ENCODE data around the gene OR2H2. TPM values are rescaled to one million over a fixed set of nuclear protein-coding genes. Genes with fewer than 3 reads are reported as not detected.

The OR2H2 gene
- total RNA-seq, 1 donor from 2014 or later: not detected

GRCh38 chr6:29554764-29555163 is 30.2 kb upstream of the OR2H2 start:
- FAIRE-seq (no peak), DNase-seq (ENCODE audit: low read depth) (no peak)
- no peak for TF ChIP-seq CTCF (IDR thresholded peaks at IDR 0.05; ENCODE audit: insufficient read depth, low read length, severe bottlenecking)
- Histone ChIP-seq H3K36me3 (ENCODE audit: control insufficient read depth, insufficient read depth, low read length) (no peaks in the 10 kb centered on the region), H3K27me3 (ENCODE audit: control insufficient read depth, insufficient read depth, low read length) (peaks cover 3% of the 10 kb centered on the region), H3K4me3 (ENCODE audit: low read depth, low read length) (no peak overlapping the region)

DNA sequence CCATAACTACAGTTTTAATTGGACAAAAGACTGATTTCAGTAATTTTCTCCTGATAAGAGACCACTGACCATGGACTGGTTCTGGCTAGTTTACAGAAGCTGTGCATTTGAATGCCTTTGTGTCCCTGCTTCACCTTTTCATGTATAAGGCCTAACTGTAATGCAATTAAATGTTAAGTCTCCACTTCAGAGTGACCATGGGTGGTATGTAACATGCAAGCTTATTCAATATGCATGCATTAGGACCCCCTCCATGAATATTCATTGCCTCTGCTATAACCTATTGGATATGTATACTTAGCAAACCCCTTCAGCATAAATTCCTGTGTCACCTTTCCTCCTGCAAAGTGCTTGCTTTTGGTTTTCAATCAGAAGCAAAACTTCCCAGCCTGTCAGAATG is 27.6 kb upstream of the OR2H2 start:
- FAIRE-seq (no peak), DNase-seq (ENCODE audit: low read depth) (no peak)
- Histone ChIP-seq H3K27me3 (ENCODE audit: control insufficient read depth, insufficient read depth, low read length) (peaks cover 7% of the 10 kb centered on the region), H3K4me3 (ENCODE audit: low read depth, low read length) (no peak overlapping the region), H3K36me3 (ENCODE audit: control insufficient read depth, insufficient read depth, low read length) (no peaks in the 10 kb centered on the region)
- no peak for TF ChIP-seq CTCF (IDR thresholded peaks at IDR 0.05; ENCODE audit: insufficient read depth, low read length, severe bottlenecking)

- no peak for FAIRE-seq
- TF ChIP-seq CTCF (IDR thresholded peaks at IDR 0.05; ENCODE audit: insufficient read depth, low read length, severe bottlenecking): no peak
- H3K27me3 ChIP-seq (ENCODE audit: control insufficient read depth, insufficient read depth, low read length): peaks cover 4% of the 10 kb centered on the region
Observed at GRCh38 chr6:29558439-29559079, 26.4 kb upstream of the OR2H2 start.

DNA sequence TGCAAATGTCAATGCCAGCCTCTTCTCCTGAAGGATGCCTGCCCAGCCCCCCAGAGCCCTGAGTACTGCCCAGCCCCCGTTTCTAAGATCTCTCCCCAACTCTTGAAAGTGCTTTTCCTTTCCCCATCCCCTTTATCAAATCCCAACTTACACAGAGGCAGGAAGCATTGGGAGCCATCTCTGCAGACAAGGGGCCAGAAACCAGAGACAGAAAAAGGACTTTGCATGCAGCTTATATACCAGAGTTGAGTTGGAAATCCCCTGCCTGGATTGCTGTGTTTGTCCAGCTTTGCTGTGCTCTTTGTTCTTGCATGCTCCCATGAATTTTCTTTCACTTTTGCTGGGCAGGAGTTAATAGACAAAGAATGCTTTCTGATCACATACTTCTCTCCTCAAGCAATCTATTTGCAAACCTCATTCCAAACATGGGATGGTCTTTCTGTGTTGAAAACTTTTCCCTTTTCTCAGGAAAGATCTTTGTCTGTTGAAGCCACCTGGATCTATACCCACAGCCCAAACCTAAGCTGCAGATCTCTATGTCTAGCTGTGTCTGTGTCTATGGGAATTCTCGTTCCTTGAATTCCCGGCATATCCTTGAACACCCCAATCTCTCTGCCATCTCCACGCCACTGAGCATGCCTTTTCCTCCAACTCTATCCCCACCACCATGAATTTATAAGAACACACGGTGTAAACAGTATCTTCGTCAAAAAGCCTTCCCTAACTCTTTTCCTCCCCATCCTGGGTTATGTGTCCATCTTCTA is 25.2 kb upstream of the OR2H2 start, which contains the start of gene UBD:
UBD (minus strand) TSS at position 209 of the 764 bp plus-strand sequence; CDS start at position 178, 31 bp downstream.
- no peak for DNase-seq (ENCODE audit: low read depth)
- TF ChIP-seq CTCF (IDR thresholded peaks at IDR 0.05; ENCODE audit: insufficient read depth, low read length, severe bottlenecking): no peak
- H3K4me3 ChIP-seq (ENCODE audit: low read depth, low read length): no peak within 1 kb of the TSS
- H3K27me3 ChIP-seq (ENCODE audit: control insufficient read depth, insufficient read depth, low read length): peaks cover 4% of the 10 kb centered on the region
- H3K36me3 ChIP-seq (ENCODE audit: control insufficient read depth, insufficient read depth, low read length): no peaks in the 10 kb centered on the region
- FAIRE-seq: no peak

More at GRCh38 chr6:29558439-29559079, 26.4 kb upstream of the OR2H2 start:
- Histone ChIP-seq H3K36me3 (ENCODE audit: control insufficient read depth, insufficient read depth, low read length) (no peaks in the 10 kb centered on the region), H3K4me3 (ENCODE audit: low read depth, low read length) (no peak overlapping the region)
- no peak for DNase-seq (ENCODE audit: low read depth)

- no peak for TF ChIP-seq CTCF (IDR thresholded peaks at IDR 0.05; ENCODE audit: insufficient read depth, low read length, severe bottlenecking)
- DNase-seq (ENCODE audit: low read depth) (no peak), FAIRE-seq (no peak)
- Histone ChIP-seq H3K36me3 (ENCODE audit: control insufficient read depth, insufficient read depth, low read length) (no peaks in the 10 kb centered on the region), H3K27me3 (ENCODE audit: control insufficient read depth, insufficient read depth, low read length) (peaks cover 4% of the 10 kb centered on the region), H3K4me3 (ENCODE audit: low read depth, low read length) (no peak overlapping the region)
Observed at GRCh38 chr6:29561091-29561490, 23.8 kb upstream of the OR2H2 start.

Measured in bronchial epithelial cell (primary cell).